Karpas-422 (cell line): Measurements from ENCODE around the gene ANTXR1. TPM values are rescaled to one million over a fixed set of nuclear protein-coding genes. Genes with fewer than 3 reads are reported as not detected.

Experiments used
- DNase-seq: peaks from one replicate; pipeline ENCODE4 v3.0.0-alpha.2; 2015
- H2AFZ ChIP-seq: fragments of 200-600 bp; sonication (generic); 2 replicates; pipeline ENCODE4 v1.6.1; 2014; ENCODE audit warnings: antibody characterized with exemption, low read length, mixed read lengths
- H3K27ac ChIP-seq: fragments of 200-600 bp; sonication (generic); 2 replicates; pipeline ENCODE4 v1.5.1; 2014; ENCODE audit warnings: mild to moderate bottlenecking, low read length, moderate library complexity
- H3K27me3 ChIP-seq: fragments of 200-600 bp; sonication (generic); 2 replicates; pipeline ENCODE4 v1.6.1; 2014; ENCODE audit warnings: low read length, mixed read lengths
- H3K36me3 ChIP-seq: fragments of 200-600 bp; sonication (generic); 2 replicates; pipeline ENCODE4 v1.6.1; 2014; ENCODE audit warnings: low read length, mixed read lengths; ENCODE audit not compliant: insufficient read depth
- H3K4me1 ChIP-seq: fragments of 200-600 bp; sonication (generic); 2 replicates; pipeline ENCODE4 v1.6.1; 2014; ENCODE audit warnings: mild to moderate bottlenecking, low read length, mixed read lengths
- H3K4me2 ChIP-seq: fragments of 200-600 bp; sonication (generic); 2 replicates; pipeline ENCODE4 v1.6.1; 2014; ENCODE audit warnings: low read length, low read depth, mild to moderate bottlenecking; ENCODE audit not compliant: poor library complexity, severe bottlenecking
- H3K4me3 ChIP-seq: fragments of 200-600 bp; sonication (generic); 2 replicates; pipeline ENCODE4 v1.5.1; 2014; ENCODE audit warnings: mild to moderate bottlenecking, antibody characterized with exemption, low read length, mixed read lengths
- H3K79me2 ChIP-seq: fragments of 200-600 bp; sonication (generic); 2 replicates; pipeline ENCODE4 v1.6.1; 2014; ENCODE audit warnings: mild to moderate bottlenecking, low read length, mixed read lengths
- H3K9ac ChIP-seq: fragments of 200-600 bp; sonication (generic); 2 replicates; pipeline ENCODE4 v1.6.0; 2014; ENCODE audit warnings: low read length
- H3K9me2 ChIP-seq: fragments of 200-600 bp; sonication (generic), shearing (Covaris generic); replicated peaks from 2 replicates; pipeline ENCODE4 v1.6.0; 2014; ENCODE audit warnings: mild to moderate bottlenecking, low read length, moderate library complexity; ENCODE audit not compliant: insufficient read depth
- H3K9me3 ChIP-seq: fragments of 300-700, 200-600 bp; sonication (generic); 2 replicates; pipeline ENCODE4 v1.6.1; 2014; ENCODE audit warnings: low read length, mixed read lengths
- H4K20me1 ChIP-seq: fragments of 200-600 bp; sonication (generic); 2 replicates; pipeline ENCODE4 v1.6.1; 2014; ENCODE audit warnings: mild to moderate bottlenecking, antibody characterized with exemption, low read length, low read depth; ENCODE audit not compliant: insufficient read depth
- total RNA-seq: library from RNA; depleted of rRNA; stranded (reverse); fragments of >200 nt; shearing (Covaris generic); gene quantifications from 2 replicates; pipeline ENCODE4 v1.2.3, GENCODE V29; 2014; ENCODE audit warnings: low replicate concordance

ANTXR1 gene
- total RNA-seq, 1 experiment from 2014 or later, result not detected

GRCh38 chr2:69104261-69104660 is 91.3 kb downstream of the ANTXR1 start:
- Histone ChIP-seq H3K4me3 (no peak overlapping the region), H3K9ac (no peak overlapping the region), H3K9me2 (no peaks in the 10 kb centered on the region), H2AFZ (no peak overlapping the region), H3K27ac (no peak overlapping the region), H3K4me2 (no peak overlapping the region), H4K20me1 (no peaks in the 10 kb centered on the region), H3K36me3 (no peaks in the 10 kb centered on the region), H3K79me2 (no peaks in the 10 kb centered on the region), H3K9me3 (no peaks in the 10 kb centered on the region), H3K27me3 (no peaks in the 10 kb centered on the region), H3K4me1 (no peaks in the 10 kb centered on the region)
- no peak for DNase-seq

GRCh38 chr2:69109255-69109654 is 96.3 kb downstream of the ANTXR1 start:
- no peak overlapping the region for H3K9ac ChIP-seq
- no peaks in the 10 kb centered on the region for H3K27me3 ChIP-seq
- no peak overlapping the region for H2AFZ ChIP-seq
- H3K4me2 ChIP-seq, result no peak overlapping the region
- H3K9me2 ChIP-seq, result no peaks in the 10 kb centered on the region
- H3K79me2 ChIP-seq, result no peaks in the 10 kb centered on the region
- no peak overlapping the region for H3K4me3 ChIP-seq
- H3K4me1 ChIP-seq, result no peaks in the 10 kb centered on the region
- H4K20me1 ChIP-seq, result no peaks in the 10 kb centered on the region
- DNase-seq, result no peak
- H3K9me3 ChIP-seq, result no peaks in the 10 kb centered on the region
- no peak overlapping the region for H3K27ac ChIP-seq
- no peaks in the 10 kb centered on the region for H3K36me3 ChIP-seq

- no peak overlapping the region for H2AFZ ChIP-seq
- no peak overlapping the region for H3K4me2 ChIP-seq
- no peak for DNase-seq
- H3K9ac ChIP-seq, result no peak overlapping the region
- H3K4me3 ChIP-seq, result no peak overlapping the region
- H3K9me2 ChIP-seq, result no peaks in the 10 kb centered on the region
- H3K79me2 ChIP-seq, result no peaks in the 10 kb centered on the region
- no peaks in the 10 kb centered on the region for H3K9me3 ChIP-seq
- H3K36me3 ChIP-seq, result no peaks in the 10 kb centered on the region
- no peak overlapping the region for H3K27ac ChIP-seq
- no peaks in the 10 kb centered on the region for H3K4me1 ChIP-seq
- no peaks in the 10 kb centered on the region for H4K20me1 ChIP-seq
- H3K27me3 ChIP-seq, result no peaks in the 10 kb centered on the region
Observed at GRCh38 chr2:69111076-69111475, 98.1 kb downstream of the ANTXR1 start.

- no peaks in the 10 kb centered on the region for H3K27me3 ChIP-seq
- no peaks in the 10 kb centered on the region for H3K79me2 ChIP-seq
- H3K4me3 ChIP-seq, result no peak overlapping the region
- DNase-seq, result no peak
- H3K9me2 ChIP-seq, result no peaks in the 10 kb centered on the region
- no peaks in the 10 kb centered on the region for H3K9me3 ChIP-seq
- no peaks in the 10 kb centered on the region for H3K36me3 ChIP-seq
- no peaks in the 10 kb centered on the region for H3K4me1 ChIP-seq
- no peaks in the 10 kb centered on the region for H4K20me1 ChIP-seq
- H2AFZ ChIP-seq, result no peak overlapping the region
- no peak overlapping the region for H3K4me2 ChIP-seq
- H3K9ac ChIP-seq, result no peak overlapping the region
- no peak overlapping the region for H3K27ac ChIP-seq
Observed at GRCh38 chr2:69113627-69114026, 100.6 kb downstream of the ANTXR1 start.

GRCh38 chr2:69114534-69114933 is 101.6 kb downstream of the ANTXR1 start:
- Histone ChIP-seq H3K4me1 (peaks cover 3% of the 10 kb centered on the region), H4K20me1 (no peaks in the 10 kb centered on the region), H3K4me3 (no peak overlapping the region)

GRCh38 chr2:69116438-69116837 is 103.5 kb downstream of the ANTXR1 start:
- Histone ChIP-seq H3K36me3 (no peaks in the 10 kb centered on the region), H3K4me1 (peaks cover 7% of the 10 kb centered on the region), H3K27me3 (no peaks in the 10 kb centered on the region), H2AFZ (no peak overlapping the region), H3K9me3 (no peaks in the 10 kb centered on the region), H4K20me1 (no peaks in the 10 kb centered on the region), H3K9ac (no peak overlapping the region), H3K9me2 (no peaks in the 10 kb centered on the region), H3K79me2 (no peaks in the 10 kb centered on the region), H3K27ac (no peak overlapping the region), H3K4me3 (no peak overlapping the region), H3K4me2 (no peak overlapping the region)
- no peak for DNase-seq

More at GRCh38 chr2:69114534-69114933, 101.6 kb downstream of the ANTXR1 start:
- Histone ChIP-seq H3K9me3 (no peaks in the 10 kb centered on the region), H2AFZ (no peak overlapping the region), H3K36me3 (no peaks in the 10 kb centered on the region), H3K4me2 (no peak overlapping the region), H3K79me2 (no peaks in the 10 kb centered on the region), H3K27me3 (no peaks in the 10 kb centered on the region), H3K9me2 (no peaks in the 10 kb centered on the region), H3K9ac (no peak overlapping the region), H3K27ac (no peak overlapping the region)
- DNase-seq, result no peak

GRCh38 chr2:69118609-69119008 is 105.6 kb downstream of the ANTXR1 start:
- H3K27ac ChIP-seq, result no peak overlapping the region
- no peaks in the 10 kb centered on the region for H3K9me3 ChIP-seq
- H4K20me1 ChIP-seq, result no peaks in the 10 kb centered on the region
- no peaks in the 10 kb centered on the region for H3K9me2 ChIP-seq
- H3K9ac ChIP-seq, result no peak overlapping the region
- DNase-seq, result no peak
- H3K4me3 ChIP-seq, result no peak overlapping the region
- H3K4me1 ChIP-seq, result peaks cover 7% of the 10 kb centered on the region
- no peaks in the 10 kb centered on the region for H3K36me3 ChIP-seq
- no peaks in the 10 kb centered on the region for H3K27me3 ChIP-seq
- no peak overlapping the region for H3K4me2 ChIP-seq
- no peaks in the 10 kb centered on the region for H3K79me2 ChIP-seq
- peak overlapping the region; percentile 68; the same call in 1 of the 2 replicates for H2AFZ ChIP-seq

GRCh38 chr2:69119104-69119894 is 106.3 kb downstream of the ANTXR1 start:
- H3K27me3 ChIP-seq, result no peaks in the 10 kb centered on the region
- no peaks in the 10 kb centered on the region for H3K79me2 ChIP-seq
- H2AFZ ChIP-seq, result peak overlapping the region; percentile 68; the same call in 1 of the 2 replicates
- no peaks in the 10 kb centered on the region for H3K9me3 ChIP-seq
- H3K4me2 ChIP-seq, result peak overlapping the region; percentile 6
- no peak overlapping the region for H3K4me3 ChIP-seq
- no peaks in the 10 kb centered on the region for H4K20me1 ChIP-seq
- no peak overlapping the region for H3K27ac ChIP-seq
- no peaks in the 10 kb centered on the region for H3K9me2 ChIP-seq
- no peak overlapping the region for H3K9ac ChIP-seq
- no peak for DNase-seq
- no peaks in the 10 kb centered on the region for H3K36me3 ChIP-seq
- H3K4me1 ChIP-seq, result peaks cover 7% of the 10 kb centered on the region
